ENCODE results near the gene NBPF20.
"Not testable (repeated sequence)": the region's sequence is repeated elsewhere in the genome, so short reads cannot be mapped to it uniquely, and the experiment has no call there.

NBPF20 gene

GRCh38 chr1:145425436-145426029 lies at the start of gene NBPF20:
TSS of gene NBPF20 (minus strand) at chr1:145425603. CDS start at chr1:145405272, 20,331 bp downstream.
- TF ChIP-seq CTCF (IDR thresholded peaks at IDR 0.05; ENCODE audit: insufficient read depth, low read length, poor library complexity, severe bottlenecking): no peak
- H3K36me3 ChIP-seq (ENCODE audit: control insufficient read depth, insufficient read depth, low read length): no peaks in the 10 kb centered on the region
- H3K27me3 ChIP-seq (replicated peaks; ENCODE audit: control insufficient read depth, insufficient read depth, low read length): no peaks in the 10 kb centered on the region

DNA sequence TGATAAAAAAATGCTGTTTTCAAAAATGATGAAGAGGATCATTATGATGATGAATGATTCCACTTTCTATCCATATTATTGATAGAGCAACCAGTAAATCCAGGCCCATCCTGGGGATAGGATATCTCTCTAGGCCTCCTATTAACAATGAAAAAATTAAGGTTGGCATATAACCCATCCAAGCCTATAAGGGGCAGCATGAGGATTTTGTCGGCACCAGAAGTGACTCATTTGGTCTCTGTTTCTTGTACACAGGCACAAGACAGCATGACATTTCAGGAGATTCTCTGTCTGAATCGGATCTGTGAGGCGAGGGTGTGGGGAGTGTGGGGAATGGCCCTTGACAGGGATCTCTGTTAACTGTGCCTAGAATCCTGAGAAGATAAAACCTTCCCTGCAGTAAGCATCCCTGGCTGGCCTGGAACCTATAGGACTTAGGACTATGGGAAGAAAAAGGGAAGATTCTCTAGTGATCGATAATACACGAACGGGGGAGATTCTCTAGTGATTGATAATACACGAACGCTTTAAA lies 49.5 kb upstream of the NBPF20 start:
- H3K27me3 ChIP-seq (replicated peaks; ENCODE audit: control insufficient read depth, insufficient read depth, low read length); H3K4me3 ChIP-seq (replicated peaks; ENCODE audit: low read depth, low read length); H3K36me3 ChIP-seq (ENCODE audit: control insufficient read depth, insufficient read depth, low read length); DNase-seq (ENCODE audit: extremely low read depth, insufficient read length): not testable (repeated sequence)

More at GRCh38 chr1:145425436-145426029, at the start of gene NBPF20:
- peak; percentile 83 for DNase-seq (ENCODE audit: extremely low read depth, insufficient read length)
- H3K4me3 ChIP-seq (replicated peaks; ENCODE audit: low read depth, low read length): peak within 1 kb of the TSS; percentile 72

DNA sequence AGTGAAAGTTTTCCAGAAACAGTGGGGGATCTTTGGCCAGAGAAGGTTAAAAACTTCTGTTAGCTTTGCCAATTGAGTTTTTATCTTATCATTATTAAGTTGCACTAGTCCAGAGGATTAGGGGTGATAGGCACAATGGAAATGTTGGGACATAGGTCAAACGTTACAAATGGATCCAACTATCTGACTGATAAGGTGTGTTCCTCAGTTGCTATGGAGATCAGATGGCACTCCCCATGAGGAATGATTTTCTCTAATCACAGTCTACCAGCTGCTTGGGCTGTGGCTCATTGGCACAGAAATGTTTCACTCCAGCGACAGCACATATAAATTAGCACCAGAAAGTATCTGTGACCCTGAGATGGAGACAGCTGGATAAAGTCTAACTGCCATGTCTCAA lies 47.3 kb upstream of the NBPF20 start:
- DNase-seq (ENCODE audit: extremely low read depth, insufficient read length); H3K36me3 ChIP-seq (ENCODE audit: control insufficient read depth, insufficient read depth, low read length): not testable (repeated sequence)

GRCh38 chr1:145471365-145471764 lies 46.0 kb upstream of the NBPF20 start:
- H3K4me3 ChIP-seq (replicated peaks; ENCODE audit: low read depth, low read length); H3K36me3 ChIP-seq (ENCODE audit: control insufficient read depth, insufficient read depth, low read length); H3K27me3 ChIP-seq (replicated peaks; ENCODE audit: control insufficient read depth, insufficient read depth, low read length); DNase-seq (ENCODE audit: extremely low read depth, insufficient read length): not testable (repeated sequence)

More for the DNA sequence above, 47.3 kb upstream of the NBPF20 start:
- not testable (repeated sequence) for H3K4me3 ChIP-seq (replicated peaks; ENCODE audit: low read depth, low read length); H3K27me3 ChIP-seq (replicated peaks; ENCODE audit: control insufficient read depth, insufficient read depth, low read length)

DNA sequence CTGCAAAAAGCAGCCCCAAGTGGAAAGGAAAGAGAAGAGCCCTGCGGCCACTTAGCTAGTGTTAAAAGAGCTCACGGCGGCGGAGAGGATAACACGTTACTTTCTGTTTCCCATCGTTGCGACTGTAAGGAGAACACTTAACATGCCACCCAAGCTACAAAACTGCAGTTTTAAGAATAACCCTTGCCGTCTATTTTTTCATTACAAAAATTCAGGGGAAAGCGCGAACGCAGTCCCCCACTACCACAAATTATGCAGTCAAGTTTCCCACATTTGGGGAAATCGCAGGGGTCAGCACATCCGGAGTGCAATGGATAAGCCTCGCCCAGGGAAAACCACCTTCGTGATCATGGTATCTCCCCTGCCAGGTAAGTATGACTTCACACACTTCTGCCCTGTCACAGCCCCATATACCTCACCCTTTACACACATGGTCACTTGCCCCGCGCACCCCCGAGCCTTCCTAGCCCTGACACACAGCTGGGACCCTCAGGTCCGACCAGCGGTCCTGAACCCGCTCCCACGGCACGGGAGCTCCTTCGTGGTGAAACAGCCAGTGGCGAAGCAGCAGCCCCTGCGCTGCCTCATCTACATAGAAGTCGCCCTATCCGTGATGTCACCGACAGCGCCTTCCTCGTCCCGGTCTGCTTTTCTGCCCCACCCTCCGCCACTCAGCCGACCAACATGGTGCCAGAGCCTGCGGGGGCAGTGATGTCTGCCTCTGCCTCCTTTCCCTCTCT lies 40.2 kb upstream of the NBPF20 start:
- H3K4me3 ChIP-seq (replicated peaks; ENCODE audit: low read depth, low read length): peak overlapping the region; percentile 40; the same call in 1 of the 2 replicates
- H3K27me3 ChIP-seq (replicated peaks; ENCODE audit: control insufficient read depth, insufficient read depth, low read length); H3K36me3 ChIP-seq (ENCODE audit: control insufficient read depth, insufficient read depth, low read length): not testable (repeated sequence)
- peak; percentile 80 for DNase-seq (ENCODE audit: extremely low read depth, insufficient read length)

DNA sequence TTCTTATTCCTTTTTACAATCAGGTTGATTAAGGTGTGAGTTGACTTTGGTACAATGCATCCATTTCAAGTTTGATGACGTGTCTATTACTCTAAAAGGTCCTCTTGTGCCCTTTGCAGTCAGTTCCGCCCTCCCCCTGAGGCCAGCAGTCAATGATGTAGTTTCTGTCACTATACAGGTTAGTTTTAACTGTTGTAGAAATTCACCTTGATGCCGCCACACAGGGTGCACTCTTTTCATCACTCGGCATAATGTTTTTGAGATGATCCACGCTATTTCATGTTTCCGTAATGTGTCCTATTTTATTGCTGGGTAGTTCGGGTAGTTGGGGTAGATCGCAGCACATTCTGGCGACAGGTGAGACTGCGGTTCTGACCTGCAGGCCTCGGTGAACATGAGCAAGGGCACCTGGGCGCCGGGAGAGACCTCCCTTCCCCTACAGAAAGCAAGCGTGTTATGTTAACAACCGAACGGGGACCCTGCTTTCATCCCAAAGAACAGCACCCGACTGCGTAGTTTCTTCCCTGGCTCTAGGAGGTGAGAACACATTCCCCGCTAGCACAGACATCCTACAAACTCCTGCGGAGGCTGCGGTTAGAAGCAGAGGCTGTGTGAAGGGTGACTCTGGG lies 39.4 kb upstream of the NBPF20 start:
- not testable (repeated sequence) for H3K4me3 ChIP-seq (replicated peaks; ENCODE audit: low read depth, low read length); H3K27me3 ChIP-seq (replicated peaks; ENCODE audit: control insufficient read depth, insufficient read depth, low read length); H3K36me3 ChIP-seq (ENCODE audit: control insufficient read depth, insufficient read depth, low read length); DNase-seq (ENCODE audit: extremely low read depth, insufficient read length)

GRCh38 chr1:145464017-145464416 lies 38.6 kb upstream of the NBPF20 start:
- not testable (repeated sequence) for H3K4me3 ChIP-seq (replicated peaks; ENCODE audit: low read depth, low read length); H3K27me3 ChIP-seq (replicated peaks; ENCODE audit: control insufficient read depth, insufficient read depth, low read length); H3K36me3 ChIP-seq (ENCODE audit: control insufficient read depth, insufficient read depth, low read length); DNase-seq (ENCODE audit: extremely low read depth, insufficient read length)

- H3K36me3 ChIP-seq (ENCODE audit: control insufficient read depth, insufficient read depth, low read length); H3K27me3 ChIP-seq (replicated peaks; ENCODE audit: control insufficient read depth, insufficient read depth, low read length); H3K4me3 ChIP-seq (replicated peaks; ENCODE audit: low read depth, low read length); DNase-seq (ENCODE audit: extremely low read depth, insufficient read length): not testable (repeated sequence)
Measured at GRCh38 chr1:145460684-145461083, 35.3 kb upstream of the NBPF20 start.

GRCh38 chr1:145460048-145460447 lies 34.6 kb upstream of the NBPF20 start:
- not testable (repeated sequence) for H3K4me3 ChIP-seq (replicated peaks; ENCODE audit: low read depth, low read length); DNase-seq (ENCODE audit: extremely low read depth, insufficient read length); H3K36me3 ChIP-seq (ENCODE audit: control insufficient read depth, insufficient read depth, low read length); H3K27me3 ChIP-seq (replicated peaks; ENCODE audit: control insufficient read depth, insufficient read depth, low read length)

DNA sequence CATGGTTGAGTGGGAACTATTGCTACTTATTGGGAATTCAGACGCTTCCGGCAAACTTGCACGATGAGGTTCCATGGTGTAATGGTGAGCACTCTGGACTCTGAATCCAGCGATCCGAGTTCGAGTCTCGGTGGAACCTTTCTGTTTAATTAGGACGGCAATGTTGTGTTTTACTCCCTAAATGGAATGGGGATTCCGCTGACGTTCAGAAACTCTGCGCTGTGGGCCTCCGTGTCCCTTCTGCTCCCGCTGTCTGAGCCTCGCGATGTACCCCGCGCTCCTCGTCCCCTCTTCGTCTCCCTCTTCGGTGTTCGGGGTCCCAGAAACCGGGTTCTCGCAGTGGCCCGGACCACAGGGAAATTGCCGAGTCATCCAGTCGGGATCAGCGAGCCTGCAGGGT lies 34.2 kb upstream of the NBPF20 start:
- H3K27me3 ChIP-seq (replicated peaks; ENCODE audit: control insufficient read depth, insufficient read depth, low read length); DNase-seq (ENCODE audit: extremely low read depth, insufficient read length); H3K36me3 ChIP-seq (ENCODE audit: control insufficient read depth, insufficient read depth, low read length); H3K4me3 ChIP-seq (replicated peaks; ENCODE audit: low read depth, low read length): not testable (repeated sequence)

GRCh38 chr1:145459063-145459462 lies 33.7 kb upstream of the NBPF20 start:
- not testable (repeated sequence) for H3K27me3 ChIP-seq (replicated peaks; ENCODE audit: control insufficient read depth, insufficient read depth, low read length); H3K4me3 ChIP-seq (replicated peaks; ENCODE audit: low read depth, low read length); DNase-seq (ENCODE audit: extremely low read depth, insufficient read length); H3K36me3 ChIP-seq (ENCODE audit: control insufficient read depth, insufficient read depth, low read length)

DNA sequence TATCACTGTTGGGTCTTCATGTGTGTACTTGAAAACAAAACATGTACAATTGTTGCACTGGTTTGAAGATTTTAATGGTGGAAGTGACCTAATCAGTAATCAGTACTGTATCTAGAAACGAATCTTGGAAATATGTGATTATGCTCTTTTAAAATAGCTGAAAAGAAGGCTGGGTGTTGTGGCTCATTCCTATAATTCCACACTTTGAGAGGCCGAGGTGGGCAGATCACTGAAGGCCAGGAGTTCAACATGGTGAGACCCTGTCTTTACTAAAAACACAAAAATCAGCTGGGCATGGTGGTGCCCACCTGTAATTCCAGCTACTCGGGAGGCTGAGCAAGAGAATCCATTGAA lies 29.4 kb upstream of the NBPF20 start:
- H3K4me3 ChIP-seq (replicated peaks; ENCODE audit: low read depth, low read length); H3K36me3 ChIP-seq (ENCODE audit: control insufficient read depth, insufficient read depth, low read length); H3K27me3 ChIP-seq (replicated peaks; ENCODE audit: control insufficient read depth, insufficient read depth, low read length); DNase-seq (ENCODE audit: extremely low read depth, insufficient read length): not testable (repeated sequence)
